K562 (cell line): Measurements from ENCODE around the gene CTNNBL1.

ENCODE experiments used
- BCLAF1 ChIP-seq, 2 experiments: fragments of 450-650 bp in 1 of 2; IDR thresholded peaks; 2 replicates each; pipeline ENCODE4 v1.6.1; 2011 to 2017; ENCODE audit warnings: low read depth in 2 of 2, antibody characterized with exemption in 1 of 2, borderline replicate concordance in 1 of 2, low read length in 1 of 2, mild to moderate bottlenecking in 1 of 2, mixed read lengths in 1 of 2; ENCODE audit not compliant: control insufficient read depth in 1 of 2
- EZH2 ChIP-seq: IDR thresholded peaks from 2 replicates; pipeline ENCODE4 v1.6.1; 2012; ENCODE audit warnings: low read depth, mild to moderate bottlenecking, inconsistent platforms, low read length, borderline replicate concordance
- FOXM1 ChIP-seq, 2 experiments: fragments of 450-650 bp in 1 of 2; sonication (generic) in 1 of 2; formaldehyde crosslinking in 1 of 2; IDR thresholded peaks; 2 replicates each; pipeline versions ENCODE4 v1.6.1 to v1.9.0; 2017 to 2022; ENCODE audit warnings: low read depth in 2 of 2, mild to moderate bottlenecking in 2 of 2, missing genetic modification reagents in 1 of 2, moderate library complexity in 1 of 2
- HDAC8 ChIP-seq: fragments of 450-650 bp; IDR thresholded peaks from 2 replicates; pipeline ENCODE4 v1.6.1; 2016; ENCODE audit warnings: mild to moderate bottlenecking, missing genetic modification characterization, moderate library complexity, missing compliant biosample characterization
- TBP ChIP-seq: optimal IDR thresholded peaks from 2 replicates; pipeline ENCODE3; 2011; ENCODE audit warnings: low read depth, low read length, improper control_type of control experiment
- ZNF263 ChIP-seq: sonication (generic); formaldehyde crosslinking; IDR thresholded peaks from 2 replicates; pipeline ENCODE4 v1.8.0; 2022; ENCODE audit warnings: mild to moderate bottlenecking, missing genetic modification reagents, borderline replicate concordance
- TF ChIP-seq, protein P1 (sequence below): sonication (generic); formaldehyde crosslinking; IDR thresholded peaks from 2 replicates; pipeline ENCODE4 v1.8.1; 2022; ENCODE audit warnings: missing genetic modification reagents
- TF ChIP-seq, protein P2 (sequence below): fragments of 450-650 bp; formaldehyde crosslinking; IDR thresholded peaks from 2 replicates; pipeline ENCODE4 v1.4.0; 2022; ENCODE audit warnings: missing genetic modification characterization
- TF ChIP-seq, protein P3 (sequence below), 3 experiments: IDR thresholded peaks in 2 of 3; conservative IDR thresholded peaks in 1 of 3; 2 replicates each; pipeline ENCODE4 v1.5.1; 2011 to 2012; ENCODE audit warnings: low read length in 3 of 3, mild to moderate bottlenecking in 3 of 3, control low read depth in 2 of 3, improper control_type of control experiment in 1 of 3, inconsistent platforms in 1 of 3, low read depth in 1 of 3, mixed read lengths in 1 of 3, moderate library complexity in 1 of 3; ENCODE audit not compliant: insufficient read depth in 2 of 3

DNA sequence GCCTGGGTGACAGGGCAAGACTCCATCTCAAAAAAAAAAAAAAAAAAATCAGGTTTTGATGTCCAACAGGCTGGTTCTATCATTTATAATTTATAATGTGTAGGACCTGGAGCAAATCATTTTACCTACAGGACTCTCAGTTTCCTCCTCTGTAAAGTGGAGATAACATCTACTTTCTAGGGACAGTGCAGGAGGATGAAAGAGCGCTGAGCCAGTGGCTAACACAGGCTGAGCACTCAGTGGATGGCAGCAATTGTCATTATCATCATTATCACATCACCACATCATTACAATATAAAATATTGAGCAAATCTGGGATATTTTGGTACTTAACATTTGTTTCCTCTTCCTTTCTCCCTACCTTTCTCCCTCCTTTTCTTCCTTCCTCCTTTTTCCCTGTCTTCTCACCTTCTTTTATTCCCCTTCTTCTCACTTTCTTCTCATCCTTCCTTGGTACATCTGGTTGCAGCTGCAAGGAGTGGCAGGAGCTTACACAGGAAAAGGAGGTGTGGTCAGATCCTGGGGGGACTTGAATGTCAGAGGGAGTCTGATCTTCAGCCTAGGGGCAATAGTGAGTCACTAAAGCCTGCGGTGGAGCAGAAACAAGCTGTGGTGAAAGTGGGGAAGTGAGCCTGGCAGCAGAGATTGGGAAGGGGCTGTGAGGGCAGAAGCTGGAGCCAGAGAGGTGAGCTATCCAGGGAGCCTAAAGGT lies 24.6 kb upstream of the CTNNBL1 start:
- TF ChIP-seq TBP = no peak
- no peak for TF ChIP-seq HDAC8
- TF ChIP-seq ZNF263 (CRISPR knock-in tag) = no peak
- TF ChIP-seq, protein P1, sequence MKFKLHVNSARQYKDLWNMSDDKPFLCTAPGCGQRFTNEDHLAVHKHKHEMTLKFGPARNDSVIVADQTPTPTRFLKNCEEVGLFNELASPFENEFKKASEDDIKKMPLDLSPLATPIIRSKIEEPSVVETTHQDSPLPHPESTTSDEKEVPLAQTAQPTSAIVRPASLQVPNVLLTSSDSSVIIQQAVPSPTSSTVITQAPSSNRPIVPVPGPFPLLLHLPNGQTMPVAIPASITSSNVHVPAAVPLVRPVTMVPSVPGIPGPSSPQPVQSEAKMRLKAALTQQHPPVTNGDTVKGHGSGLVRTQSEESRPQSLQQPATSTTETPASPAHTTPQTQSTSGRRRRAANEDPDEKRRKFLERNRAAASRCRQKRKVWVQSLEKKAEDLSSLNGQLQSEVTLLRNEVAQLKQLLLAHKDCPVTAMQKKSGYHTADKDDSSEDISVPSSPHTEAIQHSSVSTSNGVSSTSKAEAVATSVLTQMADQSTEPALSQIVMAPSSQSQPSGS (CRISPR knock-in tag) = no peak
- TF ChIP-seq, protein P2, sequence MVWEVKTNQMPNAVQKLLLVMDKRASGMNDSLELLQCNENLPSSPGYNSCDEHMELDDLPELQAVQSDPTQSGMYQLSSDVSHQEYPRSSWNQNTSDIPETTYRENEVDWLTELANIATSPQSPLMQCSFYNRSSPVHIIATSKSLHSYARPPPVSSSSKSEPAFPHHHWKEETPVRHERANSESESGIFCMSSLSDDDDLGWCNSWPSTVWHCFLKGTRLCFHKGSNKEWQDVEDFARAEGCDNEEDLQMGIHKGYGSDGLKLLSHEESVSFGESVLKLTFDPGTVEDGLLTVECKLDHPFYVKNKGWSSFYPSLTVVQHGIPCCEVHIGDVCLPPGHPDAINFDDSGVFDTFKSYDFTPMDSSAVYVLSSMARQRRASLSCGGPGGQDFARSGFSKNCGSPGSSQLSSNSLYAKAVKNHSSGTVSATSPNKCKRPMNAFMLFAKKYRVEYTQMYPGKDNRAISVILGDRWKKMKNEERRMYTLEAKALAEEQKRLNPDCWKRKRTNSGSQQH (CRISPR knock-in tag) = no peak
- TF ChIP-seq, protein P3, sequence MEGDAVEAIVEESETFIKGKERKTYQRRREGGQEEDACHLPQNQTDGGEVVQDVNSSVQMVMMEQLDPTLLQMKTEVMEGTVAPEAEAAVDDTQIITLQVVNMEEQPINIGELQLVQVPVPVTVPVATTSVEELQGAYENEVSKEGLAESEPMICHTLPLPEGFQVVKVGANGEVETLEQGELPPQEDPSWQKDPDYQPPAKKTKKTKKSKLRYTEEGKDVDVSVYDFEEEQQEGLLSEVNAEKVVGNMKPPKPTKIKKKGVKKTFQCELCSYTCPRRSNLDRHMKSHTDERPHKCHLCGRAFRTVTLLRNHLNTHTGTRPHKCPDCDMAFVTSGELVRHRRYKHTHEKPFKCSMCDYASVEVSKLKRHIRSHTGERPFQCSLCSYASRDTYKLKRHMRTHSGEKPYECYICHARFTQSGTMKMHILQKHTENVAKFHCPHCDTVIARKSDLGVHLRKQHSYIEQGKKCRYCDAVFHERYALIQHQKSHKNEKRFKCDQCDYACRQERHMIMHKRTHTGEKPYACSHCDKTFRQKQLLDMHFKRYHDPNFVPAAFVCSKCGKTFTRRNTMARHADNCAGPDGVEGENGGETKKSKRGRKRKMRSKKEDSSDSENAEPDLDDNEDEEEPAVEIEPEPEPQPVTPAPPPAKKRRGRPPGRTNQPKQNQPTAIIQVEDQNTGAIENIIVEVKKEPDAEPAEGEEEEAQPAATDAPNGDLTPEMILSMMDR (IDR thresholded peaks at IDR 0.05 in 2 of 3, conservative IDR thresholded peaks at IDR 0.05 in 1 of 3; ENCODE audit: insufficient read depth in 2 of 3, low read depth in 1 of 3, low read length in 3 of 3) = no peak
- TF ChIP-seq EZH2 = no peak
- no peak for TF ChIP-seq BCLAF1 (IDR thresholded peaks at IDR 0.05; ENCODE audit: borderline replicate concordance in 1 of 2, control insufficient read depth in 1 of 2, low read depth in 2 of 2, low read length in 1 of 2)
- TF ChIP-seq FOXM1 (IDR thresholded peaks at IDR 0.05; ENCODE audit: low read depth) = no peak
- no peak for TF ChIP-seq FOXM1 (CRISPR knock-in tag; IDR thresholded peaks at IDR 0.05; ENCODE audit: low read depth)
